Measurements from ENCODE around the gene UBE2E2. TPM values are rescaled to one million over a fixed set of nuclear protein-coding genes. Genes with fewer than 3 reads are reported as not detected.

The UBE2E2 gene
- total RNA-seq, 2 donors from 2014 or later = 23.2 to 34.5 TPM

- DNase-seq = peak; percentile 60
- H3K27me3 Mint-ChIP-seq (ENCODE audit: insufficient read depth) = peaks cover 4% of the 10 kb centered on the region
- H3K9me3 Mint-ChIP-seq = peaks cover 22% of the 10 kb centered on the region
- H3K27ac Mint-ChIP-seq = no peak overlapping the region
- H3K36me3 Mint-ChIP-seq (ENCODE audit: low read depth) = peaks cover 6% of the 10 kb centered on the region
- WGBS, 2 experiments (ENCODE audit: insufficient coverage in 1 of 2, insufficient read length in 1 of 2) = 78 to 91% methylated on average over 8 of the region's 8 CpGs
- H3K4me1 Mint-ChIP-seq = peaks cover 26% of the 10 kb centered on the region
- Histone ChIP-seq H3K27ac (ENCODE audit: low read depth, low read length) (no peak overlapping the region), H3K4me3 (ENCODE audit: low read length) (no peak overlapping the region), H3K27me3 (ENCODE audit: control insufficient read depth, insufficient read depth, low read length, poor library complexity, severe bottlenecking) (no peaks in the 10 kb centered on the region), H3K9me3 (ENCODE audit: control insufficient read depth, low read length) (peaks cover 25% of the 10 kb centered on the region), H3K36me3 (ENCODE audit: control insufficient read depth, insufficient read depth, low read length) (no peaks in the 10 kb centered on the region), H3K4me1 (ENCODE audit: control insufficient read depth, insufficient read depth, low read length) (peaks cover 16% of the 10 kb centered on the region), H3K9ac (ENCODE audit: extremely low read depth, low read length, poor library complexity, severe bottlenecking) (no peak overlapping the region)
- H3K4me3 Mint-ChIP-seq = no peak overlapping the region
- TF ChIP-seq CTCF (conservative IDR thresholded peaks at IDR 0.05) = no peak
Observed at GRCh38 chr3:23275061-23275460, 71.9 kb downstream of the UBE2E2 start.

- TF ChIP-seq CTCF (conservative IDR thresholded peaks at IDR 0.05) = no peak
- H3K4me3 Mint-ChIP-seq = no peak overlapping the region
- Histone ChIP-seq H3K27ac (ENCODE audit: low read depth, low read length) (no peak overlapping the region), H3K9ac (ENCODE audit: extremely low read depth, low read length, poor library complexity, severe bottlenecking) (no peak overlapping the region), H3K4me3 (ENCODE audit: low read length) (no peak overlapping the region), H3K36me3 (ENCODE audit: control insufficient read depth, insufficient read depth, low read length) (no peaks in the 10 kb centered on the region), H3K9me3 (ENCODE audit: control insufficient read depth, low read length) (peaks cover 18% of the 10 kb centered on the region), H3K4me1 (ENCODE audit: control insufficient read depth, insufficient read depth, low read length) (peaks cover 20% of the 10 kb centered on the region), H3K27me3 (ENCODE audit: control insufficient read depth, insufficient read depth, low read length, poor library complexity, severe bottlenecking) (no peaks in the 10 kb centered on the region)
- peaks cover 17% of the 10 kb centered on the region for H3K9me3 Mint-ChIP-seq
- 78% methylated on average over 2 of the region's 2 CpGs; no CpG with 5 or more reads in 1 of the 2 experiments for WGBS, 2 experiments (ENCODE audit: insufficient coverage in 1 of 2, insufficient read length in 1 of 2)
- no peak for DNase-seq
- H3K4me1 Mint-ChIP-seq = peaks cover 29% of the 10 kb centered on the region
- peaks cover 4% of the 10 kb centered on the region for H3K27me3 Mint-ChIP-seq (ENCODE audit: insufficient read depth)
- H3K36me3 Mint-ChIP-seq (ENCODE audit: low read depth) = peaks cover 6% of the 10 kb centered on the region
- H3K27ac Mint-ChIP-seq = no peak overlapping the region
Observed at GRCh38 chr3:23275814-23276213, 72.7 kb downstream of the UBE2E2 start.

GRCh38 chr3:23276913-23277658 lies 74.0 kb downstream of the UBE2E2 start:
- Mint-ChIP-seq H3K36me3 (ENCODE audit: low read depth) (no peaks in the 10 kb centered on the region), H3K27me3 (ENCODE audit: insufficient read depth) (peaks cover 4% of the 10 kb centered on the region), H3K9me3 (peaks cover 8% of the 10 kb centered on the region), H3K27ac (no peak overlapping the region), H3K4me3 (no peak overlapping the region), H3K4me1 (peaks cover 31% of the 10 kb centered on the region)
- H3K9me3 ChIP-seq (ENCODE audit: control insufficient read depth, low read length) = peaks cover 7% of the 10 kb centered on the region
- TF ChIP-seq CTCF (conservative IDR thresholded peaks at IDR 0.05) = no peak
- no peak overlapping the region for H3K9ac ChIP-seq (ENCODE audit: extremely low read depth, low read length, poor library complexity, severe bottlenecking)
- no peaks in the 10 kb centered on the region for H3K27me3 ChIP-seq (ENCODE audit: control insufficient read depth, insufficient read depth, low read length, poor library complexity, severe bottlenecking)
- no peaks in the 10 kb centered on the region for H3K36me3 ChIP-seq (ENCODE audit: control insufficient read depth, insufficient read depth, low read length)
- peaks cover 20% of the 10 kb centered on the region for H3K4me1 ChIP-seq (ENCODE audit: control insufficient read depth, insufficient read depth, low read length)
- 89 to 96% methylated on average over 4 to 7 of the region's 7 CpGs for WGBS, 2 experiments (ENCODE audit: insufficient coverage in 1 of 2, insufficient read length in 1 of 2)
- no peak overlapping the region for H3K4me3 ChIP-seq (ENCODE audit: low read length)
- H3K27ac ChIP-seq (ENCODE audit: low read depth, low read length) = no peak overlapping the region
- DNase-seq = no peak
